Spleen (tissue), 11 donors: ENCODE results near the gene PRPH2. TPM values are rescaled to one million over a fixed set of nuclear protein-coding genes. Genes with fewer than 3 reads are reported as not detected.

ENCODE experiments used
- DNase-seq: peaks from one replicate; pipeline ENCODE4 v3.0.0-alpha.2; 2020
- H3K27ac ChIP-seq, 8 donors: fragments of 200-600 bp; sonication (generic) in 7 of 8; 1 replicate in 4 of 8; 2 replicates in 4 of 8; pipeline versions ENCODE4 v1.5.0 to v1.8.0; 2016 to 2021; ENCODE audit warnings: inconsistent platforms in 4 of 8, mild to moderate bottlenecking in 4 of 8, moderate library complexity in 1 of 8
- H3K27me3 ChIP-seq, 7 donors: fragments of 200-600 bp; sonication (generic) in 6 of 7; replicated peaks in 1 of 7; 1 replicate in 4 of 7; 2 replicates in 3 of 7; pipeline versions ENCODE4 v1.5.0 to v1.8.0; 2016 to 2021; ENCODE audit warnings: inconsistent platforms in 3 of 7, mild to moderate bottlenecking in 1 of 7
- H3K36me3 ChIP-seq, 6 donors: fragments of 200-600 bp; sonication (generic) in 5 of 6; 1 replicate in 4 of 6; 2 replicates in 2 of 6; pipeline versions ENCODE4 v1.5.0 to v1.8.0; 2016 to 2021; ENCODE audit warnings: inconsistent platforms in 2 of 6
- H3K4me1 ChIP-seq, 6 donors: fragments of 200-600 bp; sonication (generic) in 5 of 6; 1 replicate in 3 of 6; 2 replicates in 3 of 6; pipeline versions ENCODE4 v1.5.0 to v1.8.0; 2016 to 2021; ENCODE audit warnings: inconsistent platforms in 3 of 6
- H3K4me3 ChIP-seq, 8 donors: fragments of 200-600 bp; sonication (generic) in 7 of 8; 1 replicate in 4 of 8; 2 replicates in 4 of 8; pipeline versions ENCODE4 v1.5.0 to v1.8.0; 2016 to 2021; ENCODE audit warnings: inconsistent platforms in 4 of 8, mild to moderate bottlenecking in 4 of 8, moderate library complexity in 2 of 8
- H3K9me3 ChIP-seq, 8 donors: fragments of 200-600 bp; sonication (generic) in 7 of 8; 1 replicate in 4 of 8; 2 replicates in 4 of 8; pipeline versions ENCODE4 v1.5.0 to v1.8.0; 2016 to 2021; ENCODE audit warnings: inconsistent platforms in 4 of 8
- CTCF ChIP-seq, 11 experiments: fragments of 200-600 bp in 7 of 11; fragments of 450-650 bp in 4 of 11; sonication (generic) in 4 of 11; IDR thresholded peaks in 8 of 11; conservative IDR thresholded peaks in 3 of 11; 1 replicate in 7 of 11; 2 replicates in 4 of 11; pipeline versions ENCODE4 v1.4.0 to v1.8.0; 2016 to 2021; ENCODE audit warnings: antibody characterized with exemption in 11 of 11, inconsistent platforms in 4 of 11, mild to moderate bottlenecking in 1 of 11
- POLR2A ChIP-seq, 3 donors: fragments of 450-650 bp; IDR thresholded peaks; one replicate each; pipeline ENCODE4 v1.5.1; 2017; ENCODE audit warnings: antibody characterized with exemption in 3 of 3, mild to moderate bottlenecking in 1 of 3
- POLR2AphosphoS5 ChIP-seq, 3 donors: sonication (generic); formaldehyde crosslinking; IDR thresholded peaks; one replicate each; pipeline ENCODE4 v1.5.1; 2017; ENCODE audit warnings: antibody characterized with exemption in 3 of 3
- WGBS, 5 donors: extraction: QIAGEN DNeasy Blood & Tissue Kit in 3 of 5; methylation state at CpG; one replicate each; pipeline versions ENCODE4 v1.1.5 to v1.1.7; 2013 to 2018; 5-methylcytosine and 5-hydroxymethylcytosine counted together
- intact Hi-C: fragments of 100-400 bp; cut with DNase I; formaldehyde crosslinking; loops from one replicate; pipeline ENCODE4 v1.15.0; 2023; ENCODE audit warnings: low total_unique reads
- polyA plus RNA-seq, 3 donors: library from polyadenylated mRNA; stranded (reverse); fragments of 200-250 nt; gene quantifications; one replicate each; pipeline ENCODE4 v1.2.1, GENCODE V29; 2013
- total RNA-seq, 7 donors: library from RNA; depleted of rRNA in 3 of 7; stranded (reverse); fragments of >200 nt in 3 of 7; fragmentation: NEBNext Ultra II Directional in 4 of 7; extraction: Animal tissue kit (Norgen Biotek cat#: 25700) in 4 of 7; gene quantifications; one replicate each; pipeline versions ENCODE4 v1.1.0 to v1.2.1, GENCODE V29; 2016 to 2021
- donor health status: healthy with polysubstance abuse.
- donor health status: DM: no; HTN: no; CAD: no; lungs with moderate emphysema.
- donor health status: DM: no; HTN: no; CAD: no.
- donor health status: Bipolar disorder and iron deficiency.
- donor health status: healthy.
- donor health status: DM: no; HTN: no; CAD: no.
- donor health status: DM: yes; HTN: yes; CAD: no.

Gene PRPH2
- total and polyA plus RNA-seq, 10 donors: 0.27 to 1.8 (median 0.73) TPM

- Histone ChIP-seq H3K36me3 (no peaks in the 10 kb centered on the region), H3K27ac (no peak overlapping the region), H3K4me1 (no peaks in the 10 kb centered on the region), H3K9me3 (peaks cover 0 to 14% (median 9%) of the 10 kb centered on the region in 8 donors), H3K4me3 (no peak overlapping the region), H3K27me3 (no peaks in the 10 kb centered on the region)
- no peak for DNase-seq
- no peak for TF ChIP-seq CTCF (IDR thresholded peaks at IDR 0.05 in 8 of 11, conservative IDR thresholded peaks at IDR 0.05 in 3 of 11)
- TF ChIP-seq POLR2AphosphoS5 (IDR thresholded peaks at IDR 0.05): no peak
- TF ChIP-seq POLR2A (IDR thresholded peaks at IDR 0.05): no peak
- intact Hi-C loops: no loop called here
- 74 to 91% (median 78%) methylated on average over 4 of the region's 4 CpGs for WGBS, 5 donors
Observed at GRCh38 chr6:42714098-42714761, 8.2 kb downstream of the PRPH2 start.

GRCh38 chr6:42711930-42712329 is 10.5 kb downstream of the PRPH2 start:
- no peak overlapping the region for H3K27ac ChIP-seq
- H3K4me3 ChIP-seq: no peak overlapping the region
- no peak for TF ChIP-seq CTCF (IDR thresholded peaks at IDR 0.05 in 8 of 11, conservative IDR thresholded peaks at IDR 0.05 in 3 of 11)
- intact Hi-C loops: no loop called here
- DNase-seq: no peak
- H3K4me1 ChIP-seq: no peaks in the 10 kb centered on the region
- H3K27me3 ChIP-seq: no peaks in the 10 kb centered on the region
- 79 to 93% (median 80%) methylated on average over 5 of the region's 5 CpGs for WGBS, 5 donors
- peaks cover 0 to 14% (median 9%) of the 10 kb centered on the region in 8 donors for H3K9me3 ChIP-seq
- H3K36me3 ChIP-seq: no peaks in the 10 kb centered on the region

GRCh38 chr6:42710316-42710715 is 12.1 kb downstream of the PRPH2 start:
- H3K27me3 ChIP-seq: no peaks in the 10 kb centered on the region
- no peak for TF ChIP-seq POLR2AphosphoS5 (IDR thresholded peaks at IDR 0.05)
- no peak for TF ChIP-seq POLR2A (IDR thresholded peaks at IDR 0.05)
- no peak for TF ChIP-seq CTCF (IDR thresholded peaks at IDR 0.05 in 8 of 11, conservative IDR thresholded peaks at IDR 0.05 in 3 of 11)
- no peaks in the 10 kb centered on the region for H3K4me1 ChIP-seq
- no peak overlapping the region for H3K4me3 ChIP-seq
- 57 to 72% (median 63%) methylated on average over 9 of the region's 9 CpGs for WGBS, 5 donors
- no peak overlapping the region for H3K27ac ChIP-seq
- intact Hi-C loops: no loop called here
- DNase-seq: no peak
- H3K9me3 ChIP-seq: peaks cover 0 to 14% (median 9%) of the 10 kb centered on the region in 8 donors
- no peaks in the 10 kb centered on the region for H3K36me3 ChIP-seq

GRCh38 chr6:42709871-42710270 is 12.5 kb downstream of the PRPH2 start:
- DNase-seq: no peak
- no peak for TF ChIP-seq POLR2AphosphoS5 (IDR thresholded peaks at IDR 0.05)
- no peak for TF ChIP-seq POLR2A (IDR thresholded peaks at IDR 0.05)
- no peak for TF ChIP-seq CTCF (IDR thresholded peaks at IDR 0.05 in 8 of 11, conservative IDR thresholded peaks at IDR 0.05 in 3 of 11)
- Histone ChIP-seq H3K27ac (no peak overlapping the region), H3K36me3 (no peaks in the 10 kb centered on the region), H3K4me1 (no peaks in the 10 kb centered on the region), H3K4me3 (no peak overlapping the region), H3K27me3 (no peaks in the 10 kb centered on the region), H3K9me3 (peaks cover 0 to 14% (median 9%) of the 10 kb centered on the region in 8 donors)
- 88 to 96% (median 91%) methylated on average over 6 of the region's 6 CpGs for WGBS, 5 donors
- intact Hi-C loops: no loop called here
